HG03159 (cell line): ENCODE data around the gene ARFRP1.

ENCODE experiments used
- ATAC-seq: cut with Tn5 transposase; IDR thresholded peaks from one replicate; pipeline ENCODE4 v1.9.1; 2021; ENCODE audit warnings: mild to moderate bottlenecking, moderate library complexity; ENCODE audit not compliant: unreplicated experiment

ARFRP1 gene

GRCh38 chr20:63703471-63703975, 4.3 kb downstream of the ARFRP1 start:
- ATAC-seq = no peak

GRCh38 chr20:63702751-63703470, 4.9 kb downstream of the ARFRP1 start:
- ATAC-seq = no peak

- no peak for ATAC-seq
Observed at GRCh38 chr20:63702036-63702665, 5.6 kb downstream of the ARFRP1 start.

GRCh38 chr20:63701329-63702035, 6.3 kb downstream of the ARFRP1 start:
- ATAC-seq = no peak

GRCh38 chr20:63701051-63701328, 6.8 kb downstream of the ARFRP1 start:
- no peak for ATAC-seq

GRCh38 chr20:63700199-63701050, 7.4 kb downstream of the ARFRP1 start:
- ATAC-seq = no peak

- no peak for ATAC-seq
Observed at GRCh38 chr20:63699466-63700198, 8.1 kb downstream of the ARFRP1 start.

- ATAC-seq = no peak
Observed at GRCh38 chr20:63698739-63699465, 8.9 kb downstream of the ARFRP1 start.

- no peak for ATAC-seq
Observed at GRCh38 chr20:63697868-63698545, 9.8 kb downstream of the ARFRP1 start.

GRCh38 chr20:63697357-63697867, 10.4 kb downstream of the ARFRP1 start:
- no peak for ATAC-seq

GRCh38 chr20:63696628-63697356, 11.0 kb downstream of the ARFRP1 start, which contains the start of gene TNFRSF6B:
TNFRSF6B (plus strand) TSS chr20:63696652; CDS start chr20:63696768, 116 bp downstream.
- no peak for ATAC-seq

- ATAC-seq = no peak
Observed at GRCh38 chr20:63696306-63696627, 11.5 kb downstream of the ARFRP1 start.

GRCh38 chr20:63695424-63696305, 12.1 kb downstream of the ARFRP1 start:
- ATAC-seq = no peak

- ATAC-seq = no peak
Observed at GRCh38 chr20:63694584-63695423, 13.0 kb downstream of the ARFRP1 start.

- no peak for ATAC-seq
Observed at GRCh38 chr20:63693733-63694583, 13.8 kb downstream of the ARFRP1 start.
